ENCODE measurements around the gene MYBPHL. TPM values are rescaled to one million over a fixed set of nuclear protein-coding genes. Genes with fewer than 3 reads are reported as not detected.

The MYBPHL gene
- total RNA-seq, 4 donors from 2014 or later: not detected

DNA sequence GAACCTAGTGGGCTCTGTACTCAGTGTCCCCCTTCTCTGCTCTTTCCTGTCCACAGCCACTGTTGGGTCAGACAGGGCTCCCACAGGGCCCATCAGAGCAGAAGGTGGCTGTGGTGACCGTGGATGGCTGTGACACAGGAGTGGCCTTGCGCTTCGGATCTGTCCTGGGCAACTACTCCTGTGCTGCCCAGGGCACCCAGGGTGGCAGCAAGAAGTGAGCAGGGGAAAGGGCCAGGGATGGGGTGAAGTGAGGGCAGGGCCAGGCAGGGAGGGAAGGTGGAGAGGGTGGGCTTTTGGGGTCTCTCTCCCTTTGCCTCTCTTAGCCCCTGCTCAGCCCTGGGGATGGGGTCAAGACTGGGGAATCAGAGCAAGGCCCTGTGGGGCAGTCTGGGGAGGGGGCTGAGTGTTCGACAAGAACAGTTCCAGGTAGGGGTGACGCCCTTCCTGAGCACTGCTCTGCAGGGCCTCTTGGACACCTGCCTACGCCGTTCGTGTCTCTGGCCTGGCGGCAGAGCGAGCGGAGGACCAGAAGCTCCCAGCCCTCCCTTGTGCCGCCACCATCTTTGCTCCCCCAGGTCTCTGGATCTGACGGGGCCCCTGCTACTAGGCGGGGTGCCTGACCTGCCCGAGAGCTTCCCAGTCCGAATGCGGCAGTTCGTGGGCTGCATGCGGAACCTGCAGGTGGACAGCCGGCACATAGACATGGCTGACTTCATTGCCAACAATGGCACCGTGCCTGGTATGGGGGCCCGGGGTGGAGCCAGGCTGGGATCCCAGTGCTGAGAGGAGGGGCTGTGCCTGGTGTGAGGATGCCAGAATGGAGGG is 44.4 kb downstream of the MYBPHL start:
- Histone ChIP-seq H3K4me1 (peaks cover 0 to 4% of the 10 kb centered on the region in 2 donors), H3K27me3 (no peaks in the 10 kb centered on the region), H3K36me3 (peaks cover 20 to 29% of the 10 kb centered on the region in 2 donors), H3K4me3 (replicated peaks in 1 of 3) (no peak overlapping the region), H3K9me3 (no peaks in the 10 kb centered on the region), H3K27ac (no peak overlapping the region)
- DNase-seq: no peak
- intact Hi-C loops (cut with DNase I): loop anchor here (5.0 to 10.0 kb wide), 2 partner anchors 60 to 272 kb away; partner anchors contain the start of gene GPR61
- 89% methylated on average over 13 to 22 of the region's 22 CpGs for WGBS, 2 donors
- TF ChIP-seq CTCF (IDR thresholded peaks at IDR 0.05) (no peak), POLR2A (IDR thresholded peaks at IDR 0.05) (no peak)

DNA sequence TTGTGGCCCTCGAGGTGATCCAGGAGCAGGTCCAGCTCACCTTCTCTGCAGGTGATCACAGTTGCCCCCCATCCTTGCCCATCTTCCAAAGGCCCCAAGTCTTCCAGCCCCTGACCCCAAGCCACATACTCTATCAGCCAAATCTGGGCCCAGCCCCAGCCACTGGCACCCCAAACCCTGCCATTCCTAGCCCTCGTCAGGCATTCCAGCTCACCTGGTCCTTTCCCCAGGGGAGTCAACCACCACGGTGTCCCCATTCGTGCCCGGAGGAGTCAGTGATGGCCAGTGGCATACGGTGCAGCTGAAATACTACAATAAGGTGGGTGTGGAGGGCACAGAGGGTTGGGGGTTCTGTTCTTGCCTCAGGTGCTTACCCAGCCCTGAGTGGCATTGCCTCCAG is 45.2 kb downstream of the MYBPHL start:
- Histone ChIP-seq H3K4me1 (peaks cover 0 to 10% of the 10 kb centered on the region in 2 donors), H3K27me3 (no peaks in the 10 kb centered on the region), H3K4me3 (replicated peaks in 1 of 3) (no peak overlapping the region), H3K36me3 (peaks cover 18 to 29% of the 10 kb centered on the region in 2 donors), H3K9me3 (no peaks in the 10 kb centered on the region), H3K27ac (no peak overlapping the region)
- TF ChIP-seq POLR2A (IDR thresholded peaks at IDR 0.05): no peak
- TF ChIP-seq CTCF (IDR thresholded peaks at IDR 0.05): no peak
- DNase-seq: no peak
- intact Hi-C loops (cut with DNase I): loop anchor here (5.0 to 10.0 kb wide), 2 partner anchors 59 to 273 kb away; partner anchors contain the start of gene GPR61
- 84 to 89% methylated on average over 6 of the region's 6 CpGs for WGBS, 2 donors

DNA sequence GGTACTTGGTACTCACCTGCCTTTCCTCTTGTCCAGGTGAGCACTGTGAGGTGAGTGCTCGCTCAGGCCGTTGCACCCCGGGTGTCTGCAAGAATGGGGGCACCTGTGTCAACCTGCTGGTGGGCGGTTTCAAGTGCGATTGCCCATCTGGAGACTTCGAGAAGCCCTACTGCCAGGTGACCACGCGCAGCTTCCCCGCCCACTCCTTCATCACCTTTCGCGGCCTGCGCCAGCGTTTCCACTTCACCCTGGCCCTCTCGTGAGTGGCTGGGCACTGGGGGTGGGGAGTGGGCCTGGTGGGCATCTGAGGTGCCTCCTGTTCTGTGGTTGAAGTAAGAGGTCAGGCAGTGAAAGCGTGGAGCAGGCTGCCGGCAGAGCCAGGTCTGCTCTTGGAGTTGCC is 45.8 kb downstream of the MYBPHL start:
- Histone ChIP-seq H3K36me3 (peaks cover 18 to 27% of the 10 kb centered on the region in 2 donors), H3K9me3 (no peaks in the 10 kb centered on the region), H3K4me3 (replicated peaks in 1 of 3) (no peak overlapping the region), H3K27ac (no peak overlapping the region), H3K4me1 (peaks cover 2 to 16% of the 10 kb centered on the region in 2 donors), H3K27me3 (no peaks in the 10 kb centered on the region)
- TF ChIP-seq POLR2A (IDR thresholded peaks at IDR 0.05) (no peak), CTCF (IDR thresholded peaks at IDR 0.05) (no peak)
- intact Hi-C loops (cut with DNase I): loop anchor here (5.0 to 10.0 kb wide), 2 partner anchors 59 to 274 kb away; partner anchors contain the start of gene GPR61
- WGBS, 2 donors: 94 to 95% methylated on average over 16 of the region's 16 CpGs
- DNase-seq: no peak

GRCh38 chr1:109259674-109260557 is 46.9 kb downstream of the MYBPHL start:
- intact Hi-C loops (cut with DNase I): loop anchor here (5.0 to 10.0 kb wide), 3 partner anchors 58 to 275 kb away; partner anchors contain the start of genes ATXN7L2 and GPR61
- DNase-seq: no peak
- WGBS, 2 donors: 72 to 80% methylated on average over 7 of the region's 7 CpGs
- H3K4me3 ChIP-seq (replicated peaks in 1 of 3): no peak overlapping the region
- peaks cover 13 to 27% of the 10 kb centered on the region in 2 donors for H3K4me1 ChIP-seq
- H3K36me3 ChIP-seq: peaks cover 11 to 17% of the 10 kb centered on the region in 2 donors
- H3K9me3 ChIP-seq: no peaks in the 10 kb centered on the region
- no peak overlapping the region for H3K27ac ChIP-seq
- no peak for TF ChIP-seq POLR2A (IDR thresholded peaks at IDR 0.05)
- no peak for TF ChIP-seq CTCF (IDR thresholded peaks at IDR 0.05)
- no peaks in the 10 kb centered on the region for H3K27me3 ChIP-seq

All from thyroid gland (tissue), 4 donors.